HepG2 (cell line): Measurements from ENCODE around the gene CLPX. TPM values are rescaled to one million over a fixed set of nuclear protein-coding genes. Genes with fewer than 3 reads are reported as not detected.

Experiments
- ATAC-seq: fragments of 200-7000 bp; cut with Tn5 transposase; 3 replicates; pipeline ENCODE4 v1.9.1; 2020; ENCODE audit warnings: mild to moderate bottlenecking, moderate library complexity
- BruUV-seq: library from RNA; stranded (reverse); fragments of 400-500 nt; replicated peaks from 2 replicates; lab custom pipeline; 2021; lab: Mats Ljungman, UMichigan
- CTCF ChIA-PET: fragments of 300-600 bp; formaldehyde crosslinking; extraction: SDS; loops from one replicate; lab custom pipeline; 2021; ENCODE audit warnings: low total read pairs, inconsistent platforms, low intra/inter-chr PET ratio; lab: Yijun Ruan, JAX
- POLR2A ChIA-PET: fragments of 350-600 bp; sonication (Branson Sonifier 250); formaldehyde crosslinking; loops from one replicate; lab custom pipeline; 2020; ENCODE audit warnings: antibody characterized with exemption, inconsistent platforms; lab: Yijun Ruan, JAX
- DNase-seq: peaks from one replicate; pipeline ENCODE4 v3.0.0-alpha.2; 2015; ENCODE audit warnings: low spot score
- FAIRE-seq: peaks from 3 replicates; lab custom pipeline; 2011; peaks lifted over from hg19 to GRCh38; lab: Jason Lieb, UNC
- H2AFZ ChIP-seq: one replicate; pipeline ENCODE4 v1.6.1; 2011; ENCODE audit warnings: low read length, inconsistent platforms
- H3K27ac ChIP-seq: fragments of 300-600 bp; 3 replicates; pipeline ENCODE4 v1.8.0; 2011; ENCODE audit warnings: mixed run types, mild to moderate bottlenecking, mixed read lengths, low read length, inconsistent platforms; ENCODE audit not compliant: insufficient read depth; ENCODE audit errors: extremely low read length
- H3K27me3 ChIP-seq, 2 experiments: fragments of 200-600 bp in 1 of 2; 2 replicates in 1 of 2; 3 replicates in 1 of 2; pipeline versions ENCODE4 v1.6.0 to v1.8.0; 2011; ENCODE audit warnings: low read length in 2 of 2, mild to moderate bottlenecking in 2 of 2, moderate library complexity in 2 of 2, inconsistent platforms in 1 of 2; ENCODE audit not compliant: insufficient read depth in 2 of 2, control insufficient read depth in 1 of 2
- H3K36me3 ChIP-seq, 2 experiments: fragments of 200-600 bp in 1 of 2; replicated peaks in 1 of 2; 2 replicates in 1 of 2; 3 replicates in 1 of 2; pipeline versions ENCODE4 v1.5.1 to v1.8.0; 2011; ENCODE audit warnings: low read length in 2 of 2, inconsistent platforms in 1 of 2; ENCODE audit not compliant: insufficient read depth in 2 of 2, control insufficient read depth in 1 of 2
- H3K4me1 ChIP-seq: 2 replicates; pipeline ENCODE4 v1.5.1; 2012; ENCODE audit warnings: low read length, inconsistent platforms; ENCODE audit not compliant: insufficient read depth
- H3K4me2 ChIP-seq: 2 replicates; pipeline ENCODE4 v1.6.0; 2011; ENCODE audit warnings: low read depth, low read length, inconsistent platforms
- H3K4me3 ChIP-seq, 3 experiments: fragments of 200-600 bp in 1 of 3; sonication (generic), shearing (Covaris generic) in 1 of 3; replicated peaks in 1 of 3; 2 replicates each; pipeline ENCODE4 v1.5.1; 2011 to 2016; ENCODE audit warnings: low read length in 3 of 3, inconsistent platforms in 2 of 3, low read depth in 2 of 3, mild to moderate bottlenecking in 2 of 3, control low read depth in 1 of 3, mixed read lengths in 1 of 3; ENCODE audit not compliant: insufficient read depth in 1 of 3
- H3K79me2 ChIP-seq: one replicate; pipeline ENCODE4 v1.6.1; 2011; ENCODE audit warnings: low read length, inconsistent platforms; ENCODE audit not compliant: insufficient read depth
- H3K9ac ChIP-seq: 2 replicates; pipeline ENCODE4 v1.6.0; 2011; ENCODE audit warnings: mild to moderate bottlenecking, low read depth, low read length, inconsistent platforms; ENCODE audit not compliant: insufficient read depth
- H3K9me3 ChIP-seq: 2 replicates; pipeline ENCODE4 v1.5.1; 2012; ENCODE audit warnings: mild to moderate bottlenecking, low read length
- H4K20me1 ChIP-seq: 2 replicates; pipeline ENCODE4 v1.6.0; 2011; ENCODE audit warnings: inconsistent platforms, mild to moderate bottlenecking, low read length, moderate library complexity; ENCODE audit not compliant: insufficient read depth
- CEBPB ChIP-seq: IDR thresholded peaks from 2 replicates; pipeline ENCODE4 v1.6.1; 2011; ENCODE audit warnings: low read depth, low read length, improper control_type of control experiment, borderline replicate concordance
- LCORL ChIP-seq, 2 experiments: fragments of 450-650 bp in 1 of 2; sonication (generic) in 1 of 2; formaldehyde crosslinking in 1 of 2; IDR thresholded peaks; 2 replicates each; pipeline versions ENCODE4 v1.5.0 to v1.6.1; 2017 to 2020; ENCODE audit warnings: antibody characterized with exemption in 1 of 2, missing genetic modification reagents in 1 of 2
- NPAS2 ChIP-seq: sonication (generic); formaldehyde crosslinking; IDR thresholded peaks from 2 replicates; pipeline ENCODE4 v1.8.0; 2022; ENCODE audit warnings: mild to moderate bottlenecking, missing genetic modification reagents, borderline replicate concordance
- ZNF253 ChIP-seq: sonication (generic); formaldehyde crosslinking; IDR thresholded peaks from 2 replicates; pipeline ENCODE4 v1.8.0; 2022; ENCODE audit warnings: mild to moderate bottlenecking, missing genetic modification reagents, borderline replicate concordance
- ZNF331 ChIP-seq: sonication (generic); formaldehyde crosslinking; IDR thresholded peaks from 2 replicates; pipeline ENCODE4 v1.4.0; 2020; ENCODE audit warnings: missing genetic modification reagents
- WGBS: methylation state at CpG from one replicate; pipeline ENCODE4 v1.1.6; 2017; ENCODE audit warnings: low lambda C conversion rate; 5-methylcytosine and 5-hydroxymethylcytosine counted together
- in situ Hi-C: cut with HindIII; loops from 2 replicates; pipeline ENCODE4 v1.10.0; 2017; ENCODE audit warnings: low pct_unique_long_range_greater_than_20kb; ENCODE audit not compliant: extremely low pct_ligation_motif_present
- intact Hi-C: fragments of 100-400 bp; cut with micrococcal nuclease; formaldehyde crosslinking; loops from one replicate; pipeline ENCODE4 v1.10.0; 2022; ENCODE audit not compliant: unreplicated experiment
- polyA plus RNA-seq, 8 experiments: library from polyadenylated mRNA; depleted of rRNA in 3 of 8; stranded (reverse) in 7 of 8; unstranded in 1 of 8; fragments of >200 nt; fragmentation: Illumina TruSeq in 4 of 8; extraction: Trizol in 4 of 8; gene quantifications; 2 replicates each; pipeline versions ENCODE4 v1.2.1 to v1.2.3, GENCODE V29; 2011 to 2016; ENCODE audit warnings: low read depth in 4 of 8, missing spikeins in 1 of 8, mixed read lengths in 1 of 8; ENCODE audit not compliant: insufficient read depth in 1 of 8
- total RNA-seq, 5 experiments: library from RNA; depleted of rRNA; stranded (reverse); fragments of >200 nt; fragmentation: Illumina TruSeq; extraction: Trizol; gene quantifications; 2 replicates each; pipeline ENCODE4 v1.2.3, GENCODE V29; 2016; ENCODE audit warnings: low read depth in 1 of 5

CLPX gene
- total and polyA plus RNA-seq, 2 of the 13 experiments (the other 11 are each of a cell fraction or from before 2014, with no cell fraction given): 33.9 to 61.3 TPM

GRCh38 chr15:65156692-65157091 is 28.4 kb downstream of the CLPX start:
- FAIRE-seq (no peak), DNase-seq (no peak), ATAC-seq (no peak)
- Histone ChIP-seq H3K27me3 (no peaks in the 10 kb centered on the region), H2AFZ (no peak overlapping the region), H3K4me1 (no peaks in the 10 kb centered on the region), H3K9me3 (no peaks in the 10 kb centered on the region), H3K4me3 (no peak overlapping the region), H3K36me3 (peaks cover 16 to 71% of the 10 kb centered on the region in 2 experiments), H3K27ac (no peak overlapping the region), H3K9ac (no peak overlapping the region), H4K20me1 (no peaks in the 10 kb centered on the region), H3K79me2 (no peaks in the 10 kb centered on the region), H3K4me2 (no peak overlapping the region)
- ChIA-PET POLR2A (no interaction called here), CTCF (no interaction called here)
- in situ Hi-C loops (no loop called here), intact Hi-C loops (no loop called here)
- TF ChIP-seq ZNF331 (CRISPR knock-in tag) (no peak), LCORL (IDR thresholded peaks at IDR 0.05) (peak; percentile 55; the same call in 1 of the 2 replicates), LCORL (CRISPR knock-in tag; IDR thresholded peaks at IDR 0.05) (no peak)
- 96% methylated on average over 5 of the region's 5 CpGs for WGBS
- BruUV-seq: no TSS peak

GRCh38 chr15:65154720-65155119 is 30.4 kb downstream of the CLPX start:
- Histone ChIP-seq H3K9me3 (no peaks in the 10 kb centered on the region), H3K9ac (no peak overlapping the region), H3K79me2 (no peaks in the 10 kb centered on the region), H3K27ac (no peak overlapping the region), H3K4me2 (no peak overlapping the region), H3K27me3 (no peaks in the 10 kb centered on the region), H4K20me1 (no peaks in the 10 kb centered on the region), H3K4me3 (no peak overlapping the region), H3K4me1 (no peaks in the 10 kb centered on the region), H2AFZ (no peak overlapping the region), H3K36me3 (peaks cover 16 to 66% of the 10 kb centered on the region in 2 experiments)
- ChIA-PET CTCF (no interaction called here), POLR2A (no interaction called here)
- DNase-seq: no peak
- TF ChIP-seq ZNF253 (CRISPR knock-in tag): no peak
- TF ChIP-seq CEBPB: peak; percentile 64
- TF ChIP-seq NPAS2 (CRISPR knock-in tag): no peak
- FAIRE-seq: no peak
- in situ Hi-C loops (no loop called here), intact Hi-C loops (no loop called here)
- ATAC-seq: no peak
- no TSS peak for BruUV-seq
- WGBS: 95% methylated on average over 6 of the region's 6 CpGs
